Subcutaneous adipose tissue (tissue), 4 donors: ENCODE data around the gene TTYH2. TPM values are rescaled to one million over a fixed set of nuclear protein-coding genes. Genes with fewer than 3 reads are reported as not detected.

Experiments
- total RNA-seq, 4 donors: library from RNA; depleted of rRNA; stranded (reverse); fragments of >200 nt; gene quantifications; one replicate each; pipeline ENCODE4 v1.1.0, GENCODE V29; 2016
- TF ChIP-seq, protein P1 (sequence below): fragments of 450-650 bp; IDR thresholded peaks from one replicate; pipeline ENCODE4 v1.5.1; 2016; ENCODE audit warnings: low read depth, mild to moderate bottlenecking, control low read depth, antibody characterized with exemption, moderate library complexity

The TTYH2 gene
- total RNA-seq, 4 donors from 2014 or later: 4.6 to 14.4 (median 5.9) TPM

- TF ChIP-seq, protein P1, sequence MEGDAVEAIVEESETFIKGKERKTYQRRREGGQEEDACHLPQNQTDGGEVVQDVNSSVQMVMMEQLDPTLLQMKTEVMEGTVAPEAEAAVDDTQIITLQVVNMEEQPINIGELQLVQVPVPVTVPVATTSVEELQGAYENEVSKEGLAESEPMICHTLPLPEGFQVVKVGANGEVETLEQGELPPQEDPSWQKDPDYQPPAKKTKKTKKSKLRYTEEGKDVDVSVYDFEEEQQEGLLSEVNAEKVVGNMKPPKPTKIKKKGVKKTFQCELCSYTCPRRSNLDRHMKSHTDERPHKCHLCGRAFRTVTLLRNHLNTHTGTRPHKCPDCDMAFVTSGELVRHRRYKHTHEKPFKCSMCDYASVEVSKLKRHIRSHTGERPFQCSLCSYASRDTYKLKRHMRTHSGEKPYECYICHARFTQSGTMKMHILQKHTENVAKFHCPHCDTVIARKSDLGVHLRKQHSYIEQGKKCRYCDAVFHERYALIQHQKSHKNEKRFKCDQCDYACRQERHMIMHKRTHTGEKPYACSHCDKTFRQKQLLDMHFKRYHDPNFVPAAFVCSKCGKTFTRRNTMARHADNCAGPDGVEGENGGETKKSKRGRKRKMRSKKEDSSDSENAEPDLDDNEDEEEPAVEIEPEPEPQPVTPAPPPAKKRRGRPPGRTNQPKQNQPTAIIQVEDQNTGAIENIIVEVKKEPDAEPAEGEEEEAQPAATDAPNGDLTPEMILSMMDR: no peak
Observed at GRCh38 chr17:74270333-74270732, 57.0 kb downstream of the TTYH2 start.

- TF ChIP-seq, protein P1: no peak
Observed at GRCh38 chr17:74271281-74271680, 57.9 kb downstream of the TTYH2 start.

DNA sequence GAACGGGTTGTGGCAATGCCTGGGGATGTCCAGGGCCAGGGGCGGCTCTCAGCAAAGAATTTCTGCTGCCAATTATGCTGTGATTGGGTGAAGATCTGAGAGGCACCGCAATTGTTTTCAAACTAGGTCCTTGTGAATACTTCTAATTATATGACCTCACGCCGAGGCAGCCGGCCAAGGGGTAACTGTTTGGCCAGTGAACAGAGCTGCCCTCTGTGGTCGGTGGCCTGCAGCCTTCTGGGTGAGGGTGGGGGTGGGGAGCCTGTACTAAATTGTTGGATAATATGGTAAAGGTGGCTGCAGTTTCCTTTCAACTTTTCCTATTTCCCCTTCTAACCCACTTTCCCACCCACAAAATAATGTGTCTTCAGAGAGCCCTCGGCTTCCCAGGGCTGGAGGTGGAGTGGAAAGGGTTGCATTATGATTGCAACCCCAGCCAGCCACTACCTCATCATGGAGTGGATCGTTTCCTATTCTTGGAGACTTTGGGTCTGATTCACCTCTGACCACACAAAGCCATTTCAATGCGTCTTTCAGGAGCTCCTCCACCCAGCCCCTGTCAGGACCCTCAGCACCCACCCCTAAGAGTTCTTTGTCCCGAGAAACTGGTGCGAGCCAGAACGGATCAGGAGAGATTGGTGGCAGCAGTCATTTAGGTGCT, 58.7 kb downstream of the TTYH2 start:
- TF ChIP-seq, protein P1: no peak

GRCh38 chr17:74272731-74273201, 59.4 kb downstream of the TTYH2 start:
- TF ChIP-seq, protein P1: no peak

- TF ChIP-seq, protein P1: no peak
Observed at GRCh38 chr17:74274060-74274708, 60.8 kb downstream of the TTYH2 start, which contains the start of gene DNAI2. Gene DNAI2, plus strand, starts transcription at chr17:74274234. Its CDS starts 7,584 bp downstream, at chr17:74281818.

GRCh38 chr17:74274709-74275340, 61.5 kb downstream of the TTYH2 start:
- TF ChIP-seq, protein P1: no peak

- TF ChIP-seq, protein P1: no peak
Observed at GRCh38 chr17:74276051-74276476, 62.7 kb downstream of the TTYH2 start.
